ENCODE results near the gene HEMGN.

- TF ChIP-seq POLR2A (IDR thresholded peaks at IDR 0.05) (peak in 1 of 2 donors; percentile 26), POLR2AphosphoS5 (IDR thresholded peaks at IDR 0.05; ENCODE audit: insufficient read depth in 1 of 2, low read depth in 1 of 2) (peak in 1 of 2 donors; percentile 77)
- TF ChIP-seq, protein P1, sequence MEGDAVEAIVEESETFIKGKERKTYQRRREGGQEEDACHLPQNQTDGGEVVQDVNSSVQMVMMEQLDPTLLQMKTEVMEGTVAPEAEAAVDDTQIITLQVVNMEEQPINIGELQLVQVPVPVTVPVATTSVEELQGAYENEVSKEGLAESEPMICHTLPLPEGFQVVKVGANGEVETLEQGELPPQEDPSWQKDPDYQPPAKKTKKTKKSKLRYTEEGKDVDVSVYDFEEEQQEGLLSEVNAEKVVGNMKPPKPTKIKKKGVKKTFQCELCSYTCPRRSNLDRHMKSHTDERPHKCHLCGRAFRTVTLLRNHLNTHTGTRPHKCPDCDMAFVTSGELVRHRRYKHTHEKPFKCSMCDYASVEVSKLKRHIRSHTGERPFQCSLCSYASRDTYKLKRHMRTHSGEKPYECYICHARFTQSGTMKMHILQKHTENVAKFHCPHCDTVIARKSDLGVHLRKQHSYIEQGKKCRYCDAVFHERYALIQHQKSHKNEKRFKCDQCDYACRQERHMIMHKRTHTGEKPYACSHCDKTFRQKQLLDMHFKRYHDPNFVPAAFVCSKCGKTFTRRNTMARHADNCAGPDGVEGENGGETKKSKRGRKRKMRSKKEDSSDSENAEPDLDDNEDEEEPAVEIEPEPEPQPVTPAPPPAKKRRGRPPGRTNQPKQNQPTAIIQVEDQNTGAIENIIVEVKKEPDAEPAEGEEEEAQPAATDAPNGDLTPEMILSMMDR (IDR thresholded peaks at IDR 0.05) = peak; percentile 46 to 79 (median 64)
These were observed 45.0 kb upstream of the HEMGN start, which contains the start of gene ANP32B for GRCh38 chr9:97982683-97983588.
